SK-N-SH treated with all-trans-retinoic acid at 6 μM for 48 hours (cell line): ENCODE measurements around the gene FBP2.

Source experiments
- ATAC-seq: fragments of 200-7000 bp; cut with Tn5 transposase; 3 replicates; pipeline ENCODE4 v1.9.1; 2020; ENCODE audit warnings: mild to moderate bottlenecking, moderate library complexity
- ARNTL ChIP-seq: fragments of 450-650 bp; formaldehyde crosslinking; IDR thresholded peaks from 2 replicates; pipeline ENCODE4 v1.5.0; 2020; ENCODE audit warnings: low read depth, mild to moderate bottlenecking, moderate library complexity, borderline replicate concordance
- BACH2 ChIP-seq: fragments of 250-450 bp; sonication (Bioruptor Pico); IDR thresholded peaks from 2 replicates; pipeline ENCODE4 v1.9.0; 2021; ENCODE audit warnings: mild to moderate bottlenecking, borderline replicate concordance
- CSDC2 ChIP-seq: fragments of 250-450 bp; sonication (Bioruptor Pico); IDR thresholded peaks from 2 replicates; pipeline ENCODE4 v1.5.0; 2020; ENCODE audit warnings: mild to moderate bottlenecking, moderate library complexity
- ESRRG ChIP-seq: fragments of 250-450 bp; sonication (Bioruptor Pico); IDR thresholded peaks from 2 replicates; pipeline ENCODE4 v1.6.1; 2021; ENCODE audit warnings: mild to moderate bottlenecking
- GLIS3 ChIP-seq: fragments of 250-450 bp; sonication (Bioruptor Pico); IDR thresholded peaks from 2 replicates; pipeline ENCODE4 v1.5.0; 2020; ENCODE audit warnings: mild to moderate bottlenecking, moderate library complexity
- ISL1 ChIP-seq: fragments of 250-450 bp; sonication (Bioruptor Pico); IDR thresholded peaks from 2 replicates; pipeline ENCODE4 v2.1.2; 2022; ENCODE audit warnings: mild to moderate bottlenecking, moderate library complexity
- OSR1 ChIP-seq: fragments of 250-450 bp; sonication (Bioruptor Pico); IDR thresholded peaks from 2 replicates; pipeline ENCODE4 v1.8.0; 2022; ENCODE audit warnings: moderate library complexity, mild to moderate bottlenecking, inconsistent platforms
- POU6F1 ChIP-seq: fragments of 250-450 bp; sonication (Bioruptor Pico); IDR thresholded peaks from 2 replicates; pipeline ENCODE4 v1.8.0; 2021; ENCODE audit warnings: low read depth, mild to moderate bottlenecking, moderate library complexity, borderline replicate concordance
- PPARA ChIP-seq: fragments of 250-450 bp; sonication (Bioruptor Pico); IDR thresholded peaks from 2 replicates; pipeline ENCODE4 v1.5.0; 2020; ENCODE audit warnings: mild to moderate bottlenecking, borderline replicate concordance
- RARB ChIP-seq: fragments of 250-450 bp; sonication (Bioruptor Pico); IDR thresholded peaks from 2 replicates; pipeline ENCODE4 v1.8.0; 2021; ENCODE audit warnings: mild to moderate bottlenecking, moderate library complexity
- SNAI2 ChIP-seq: fragments of 250-450 bp; sonication (Bioruptor Pico); IDR thresholded peaks from 2 replicates; pipeline ENCODE4 v1.5.0; 2020; ENCODE audit warnings: mild to moderate bottlenecking, moderate library complexity
- TCF4 ChIP-seq: fragments of 250-450 bp; sonication (Bioruptor Pico); IDR thresholded peaks from 2 replicates; pipeline ENCODE4 v1.8.0; 2021; ENCODE audit warnings: mild to moderate bottlenecking, moderate library complexity, borderline replicate concordance
- TOX ChIP-seq: fragments of 250-450 bp; sonication (Bioruptor Pico); IDR thresholded peaks from 2 replicates; pipeline ENCODE4 v1.8.0; 2021; ENCODE audit warnings: mild to moderate bottlenecking, moderate library complexity, borderline replicate concordance
- TSHZ2 ChIP-seq: fragments of 250-450 bp; sonication (Bioruptor Pico); IDR thresholded peaks from 2 replicates; pipeline ENCODE4 v1.5.0; 2020; ENCODE audit warnings: mild to moderate bottlenecking, moderate library complexity
- ZC3H10 ChIP-seq: fragments of 250-450 bp; sonication (Bioruptor Pico); IDR thresholded peaks from 2 replicates; pipeline ENCODE4 v1.5.1; 2021; ENCODE audit warnings: mild to moderate bottlenecking, moderate library complexity
- ZFP3 ChIP-seq: fragments of 250-450 bp; sonication (Bioruptor Pico); IDR thresholded peaks from 2 replicates; pipeline ENCODE4 v1.5.0; 2020; ENCODE audit warnings: mild to moderate bottlenecking, moderate library complexity
- ZFP30 ChIP-seq: fragments of 450-650 bp; formaldehyde crosslinking; IDR thresholded peaks from 2 replicates; pipeline ENCODE4 v1.5.0; 2022; ENCODE audit warnings: mild to moderate bottlenecking, moderate library complexity
- ZNF565 ChIP-seq: fragments of 450-650 bp; formaldehyde crosslinking; conservative IDR thresholded peaks from 2 replicates; pipeline ENCODE4 v1.5.0; 2020; ENCODE audit warnings: low read depth, mild to moderate bottlenecking, moderate library complexity
- ZNF70 ChIP-seq: fragments of 450-650 bp; formaldehyde crosslinking; IDR thresholded peaks from 2 replicates; pipeline ENCODE4 v1.5.0; 2020; ENCODE audit warnings: mild to moderate bottlenecking, moderate library complexity
- ZNF8 ChIP-seq: fragments of 450-650 bp; formaldehyde crosslinking; IDR thresholded peaks from 2 replicates; pipeline ENCODE4 v1.5.0; 2020; ENCODE audit warnings: mild to moderate bottlenecking, moderate library complexity
- TF ChIP-seq, protein P1 (sequence below): fragments of 250-450 bp; sonication (Bioruptor Pico); IDR thresholded peaks from 2 replicates; pipeline ENCODE4 v1.5.1; 2020; ENCODE audit warnings: low read depth, mild to moderate bottlenecking, moderate library complexity
- TF ChIP-seq, protein P2 (sequence below): fragments of 250-450 bp; sonication (Bioruptor Pico); IDR thresholded peaks from 2 replicates; pipeline ENCODE4 v1.8.0; 2020; ENCODE audit warnings: mild to moderate bottlenecking, moderate library complexity, borderline replicate concordance

The FBP2 gene

GRCh38 chr9:94593459-94594345, at the start of gene FBP2:
Gene FBP2, minus strand, starts transcription at chr9:94593824. Its CDS starts 98 bp downstream, at chr9:94593726.
- no peak for TF ChIP-seq ZNF565 (CRISPR knock-in tag)
- no peak for TF ChIP-seq ZFP30 (CRISPR knock-in tag)
- TF ChIP-seq BACH2 (CRISPR knock-in tag): no peak
- TF ChIP-seq GLIS3 (CRISPR knock-in tag): no peak
- TF ChIP-seq ISL1: no peak
- TF ChIP-seq ZNF8: no peak
- no peak for TF ChIP-seq RARB (CRISPR knock-in tag)
- TF ChIP-seq POU6F1 (CRISPR knock-in tag): no peak
- no peak for TF ChIP-seq OSR1 (CRISPR knock-in tag)
- no peak for TF ChIP-seq TCF4 (CRISPR knock-in tag)
- no peak for TF ChIP-seq CSDC2 (CRISPR knock-in tag)
- TF ChIP-seq PPARA (CRISPR knock-in tag): no peak
- no peak for ATAC-seq

DNA sequence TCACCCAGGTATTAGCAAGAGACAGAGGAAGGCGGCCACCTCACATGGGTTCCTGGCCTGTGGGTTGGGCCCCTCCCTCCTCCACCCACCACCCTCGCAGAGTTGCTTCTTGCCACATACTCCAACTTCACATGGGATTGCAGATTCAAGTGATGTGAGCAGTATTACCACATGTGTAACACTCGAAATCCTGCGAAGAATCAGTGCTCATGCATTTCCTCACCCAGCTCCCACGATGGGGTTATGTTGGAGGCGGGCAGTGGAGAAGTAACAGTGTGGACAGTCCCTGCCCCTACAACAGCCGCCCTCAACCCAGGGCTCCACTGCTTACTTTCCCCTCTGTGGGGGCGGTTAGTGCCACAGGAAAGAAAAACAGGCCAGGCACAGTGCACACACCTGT, 49.6 kb upstream of the FBP2 start:
- TF ChIP-seq SNAI2 (CRISPR knock-in tag) (no peak), RARB (CRISPR knock-in tag) (no peak), ZFP3 (CRISPR knock-in tag) (no peak), ZFP30 (CRISPR knock-in tag) (no peak), TOX (no peak), CSDC2 (CRISPR knock-in tag) (no peak), ARNTL (CRISPR knock-in tag) (no peak), PPARA (CRISPR knock-in tag) (no peak), ZNF565 (CRISPR knock-in tag) (no peak), TCF4 (CRISPR knock-in tag) (no peak), ISL1 (no peak), ZC3H10 (CRISPR knock-in tag) (no peak), BACH2 (CRISPR knock-in tag) (no peak), GLIS3 (CRISPR knock-in tag) (no peak), TSHZ2 (no peak), OSR1 (CRISPR knock-in tag) (no peak), ESRRG (no peak), ZNF8 (no peak)
- TF ChIP-seq, protein P1, sequence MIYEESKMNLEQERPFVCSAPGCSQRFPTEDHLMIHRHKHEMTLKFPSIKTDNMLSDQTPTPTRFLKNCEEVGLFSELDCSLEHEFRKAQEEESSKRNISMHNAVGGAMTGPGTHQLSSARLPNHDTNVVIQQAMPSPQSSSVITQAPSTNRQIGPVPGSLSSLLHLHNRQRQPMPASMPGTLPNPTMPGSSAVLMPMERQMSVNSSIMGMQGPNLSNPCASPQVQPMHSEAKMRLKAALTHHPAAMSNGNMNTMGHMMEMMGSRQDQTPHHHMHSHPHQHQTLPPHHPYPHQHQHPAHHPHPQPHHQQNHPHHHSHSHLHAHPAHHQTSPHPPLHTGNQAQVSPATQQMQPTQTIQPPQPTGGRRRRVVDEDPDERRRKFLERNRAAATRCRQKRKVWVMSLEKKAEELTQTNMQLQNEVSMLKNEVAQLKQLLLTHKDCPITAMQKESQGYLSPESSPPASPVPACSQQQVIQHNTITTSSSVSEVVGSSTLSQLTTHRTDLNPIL (CRISPR knock-in tag): no peak
- TF ChIP-seq, protein P2, sequence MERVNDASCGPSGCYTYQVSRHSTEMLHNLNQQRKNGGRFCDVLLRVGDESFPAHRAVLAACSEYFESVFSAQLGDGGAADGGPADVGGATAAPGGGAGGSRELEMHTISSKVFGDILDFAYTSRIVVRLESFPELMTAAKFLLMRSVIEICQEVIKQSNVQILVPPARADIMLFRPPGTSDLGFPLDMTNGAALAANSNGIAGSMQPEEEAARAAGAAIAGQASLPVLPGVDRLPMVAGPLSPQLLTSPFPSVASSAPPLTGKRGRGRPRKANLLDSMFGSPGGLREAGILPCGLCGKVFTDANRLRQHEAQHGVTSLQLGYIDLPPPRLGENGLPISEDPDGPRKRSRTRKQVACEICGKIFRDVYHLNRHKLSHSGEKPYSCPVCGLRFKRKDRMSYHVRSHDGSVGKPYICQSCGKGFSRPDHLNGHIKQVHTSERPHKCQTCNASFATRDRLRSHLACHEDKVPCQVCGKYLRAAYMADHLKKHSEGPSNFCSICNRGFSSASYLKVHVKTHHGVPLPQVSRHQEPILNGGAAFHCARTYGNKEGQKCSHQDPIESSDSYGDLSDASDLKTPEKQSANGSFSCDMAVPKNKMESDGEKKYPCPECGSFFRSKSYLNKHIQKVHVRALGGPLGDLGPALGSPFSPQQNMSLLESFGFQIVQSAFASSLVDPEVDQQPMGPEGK (CRISPR knock-in tag): no peak
- ATAC-seq: no peak

GRCh38 chr9:94642501-94642900, 48.9 kb upstream of the FBP2 start:
- no peak for TF ChIP-seq BACH2 (CRISPR knock-in tag)
- TF ChIP-seq CSDC2 (CRISPR knock-in tag): no peak
- TF ChIP-seq, protein P2 (CRISPR knock-in tag): no peak
- no peak for TF ChIP-seq ISL1
- TF ChIP-seq ZNF70 (CRISPR knock-in tag): no peak
- TF ChIP-seq ZNF565 (CRISPR knock-in tag): no peak
- no peak for TF ChIP-seq ZFP3 (CRISPR knock-in tag)
- no peak for TF ChIP-seq OSR1 (CRISPR knock-in tag)
- TF ChIP-seq RARB (CRISPR knock-in tag): no peak
- no peak for TF ChIP-seq ZC3H10 (CRISPR knock-in tag)
- TF ChIP-seq, all 23 proteins: peak for 0
- no peak for ATAC-seq
